ENCODE measurements around the gene EFEMP2. TPM values are rescaled to one million over a fixed set of nuclear protein-coding genes. Genes with fewer than 3 reads are reported as not detected.
"Not testable (repeated sequence)": the region's sequence is repeated elsewhere in the genome, so short reads cannot be mapped to it uniquely, and the experiment has no call there.

The EFEMP2 gene
- polyA plus RNA-seq, 1 donor (not counting 4 experiments of a cell fraction or from before 2014, with no cell fraction given): 4.8 TPM

DNA sequence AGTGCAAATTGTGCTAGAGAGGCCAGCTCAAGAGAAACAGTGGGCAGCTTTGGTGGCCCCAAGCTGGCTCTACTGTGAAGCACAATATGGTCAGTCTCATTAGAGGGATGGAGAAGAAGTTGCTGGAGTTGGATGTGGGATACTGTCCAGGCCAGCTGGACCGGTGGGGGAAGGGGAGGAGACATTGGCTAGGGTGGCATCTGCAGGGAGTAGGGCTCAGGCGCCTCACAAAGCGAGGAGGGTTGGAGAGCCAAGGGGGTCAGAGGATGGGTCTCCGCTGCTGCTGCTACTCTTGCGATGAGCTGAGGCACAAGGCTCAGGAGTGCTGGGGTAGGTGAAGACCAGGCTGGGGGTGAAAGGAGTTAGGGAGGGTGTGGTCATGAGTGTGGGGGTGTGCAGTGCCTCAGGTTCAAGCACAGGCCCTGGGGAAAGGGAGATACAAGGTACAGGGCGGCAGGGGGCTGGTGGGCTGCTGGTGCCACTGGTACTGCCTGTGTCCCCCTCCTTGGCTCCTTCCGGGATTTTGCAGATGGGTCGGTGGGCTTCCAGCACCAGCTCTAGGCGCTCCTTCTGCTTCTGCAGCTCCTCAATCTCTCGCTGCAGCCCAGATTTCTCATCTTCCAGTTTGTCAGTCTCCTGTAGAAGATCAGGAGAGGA lies 20.2 kb upstream of the EFEMP2 start:
- DNase-seq (ENCODE audit: low read depth, low spot score): no peak
- peaks cover 48% of the 10 kb centered on the region for H4K20me1 ChIP-seq (ENCODE audit: control insufficient read depth, extremely low read depth, insufficient read depth, low read length)

DNA sequence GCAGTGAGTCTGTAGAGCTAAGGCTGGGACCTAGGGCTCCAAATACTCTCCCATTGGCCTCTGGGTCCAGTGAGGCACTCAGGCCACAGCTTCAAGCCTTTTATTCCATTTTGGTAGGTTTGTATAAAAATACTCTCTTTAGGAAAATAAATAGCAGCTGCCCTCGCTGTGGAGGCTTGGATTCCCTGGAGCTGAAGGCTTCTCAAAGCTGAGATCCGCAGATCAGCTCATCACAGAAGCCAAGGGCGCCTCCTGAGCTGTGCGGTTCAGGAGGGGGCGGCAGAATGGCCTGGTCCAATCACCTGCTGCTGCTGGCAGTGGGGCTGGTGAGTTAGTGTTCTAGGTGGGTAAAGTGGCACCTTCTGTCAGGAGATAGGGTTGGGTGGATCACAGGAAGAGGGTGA lies 19.5 kb upstream of the EFEMP2 start:
- FAIRE-seq; H3K9me3 ChIP-seq (ENCODE audit: control insufficient read depth, low read depth, low read length); H3K27me3 ChIP-seq (ENCODE audit: control insufficient read depth, extremely low read depth, insufficient read depth, low read length); H3K9me1 ChIP-seq (ENCODE audit: control insufficient read depth, extremely low read depth, insufficient read depth, low read length); DNase-seq (ENCODE audit: low read depth, low spot score); dilution Hi-C loops (cut with MboI; ENCODE audit: extremely low pct_ligation_motif_present, low sequenced_read_pairs); H2AFZ ChIP-seq (ENCODE audit: control insufficient read depth, low read length): not testable (repeated sequence)
- Histone ChIP-seq H3K27ac (ENCODE audit: control insufficient read depth, insufficient read depth, low read length) (peak overlapping the region; percentile 56), H3K4me1 (ENCODE audit: control insufficient read depth, extremely low read depth, insufficient read depth, low read length) (peaks cover 63% of the 10 kb centered on the region), H3K4me2 (ENCODE audit: control insufficient read depth, extremely low read depth, insufficient read depth, low read depth, low read length) (peak overlapping the region; percentile 74), H3K36me3 (ENCODE audit: control insufficient read depth in 2 of 2, extremely low read depth in 1 of 2, insufficient read depth in 2 of 2, low read length in 2 of 2) (peaks cover 20 to 43% of the 10 kb centered on the region in 2 experiments), H3K79me2 (ENCODE audit: control insufficient read depth, insufficient read depth, low read length) (peaks cover 46% of the 10 kb centered on the region), H3K9ac (ENCODE audit: control insufficient read depth, extremely low read depth, insufficient read depth, low read length) (peak overlapping the region; percentile 75), H3K4me3 (ENCODE audit: control insufficient read depth in 2 of 3, extremely low read depth in 1 of 3, insufficient read depth in 2 of 3, low read depth in 1 of 3, low read length in 3 of 3) (peak overlapping the region; percentile 42 to 63 (median 55)), H4K20me1 (ENCODE audit: control insufficient read depth, extremely low read depth, insufficient read depth, low read length) (peaks cover 44% of the 10 kb centered on the region)

More for the DNA sequence above, 20.2 kb upstream of the EFEMP2 start:
- dilution Hi-C loops (cut with MboI; ENCODE audit: extremely low pct_ligation_motif_present, low sequenced_read_pairs): no loop called here
- Histone ChIP-seq H3K9me3 (ENCODE audit: control insufficient read depth, low read depth, low read length) (no peaks in the 10 kb centered on the region), H3K4me1 (ENCODE audit: control insufficient read depth, extremely low read depth, insufficient read depth, low read length) (peaks cover 63% of the 10 kb centered on the region), H3K27me3 (ENCODE audit: control insufficient read depth, extremely low read depth, insufficient read depth, low read length) (no peaks in the 10 kb centered on the region), H3K27ac (ENCODE audit: control insufficient read depth, insufficient read depth, low read length) (no peak overlapping the region), H3K9me1 (ENCODE audit: control insufficient read depth, extremely low read depth, insufficient read depth, low read length) (peaks cover 2% of the 10 kb centered on the region), H3K4me3 (ENCODE audit: control insufficient read depth in 2 of 3, extremely low read depth in 1 of 3, insufficient read depth in 2 of 3, low read depth in 1 of 3, low read length in 3 of 3) (peak overlapping the region in 2 of 3 experiments; percentile 43 to 55), H3K36me3 (ENCODE audit: control insufficient read depth in 2 of 2, extremely low read depth in 1 of 2, insufficient read depth in 2 of 2, low read length in 2 of 2) (peaks cover 22 to 47% of the 10 kb centered on the region in 2 experiments), H3K4me2 (ENCODE audit: control insufficient read depth, extremely low read depth, insufficient read depth, low read depth, low read length) (peak overlapping the region; percentile 74), H3K9ac (ENCODE audit: control insufficient read depth, extremely low read depth, insufficient read depth, low read length) (peak overlapping the region; percentile 6), H3K79me2 (ENCODE audit: control insufficient read depth, insufficient read depth, low read length) (peaks cover 47% of the 10 kb centered on the region), H2AFZ (ENCODE audit: control insufficient read depth, low read length) (no peak overlapping the region)
- TF ChIP-seq, protein P1, sequence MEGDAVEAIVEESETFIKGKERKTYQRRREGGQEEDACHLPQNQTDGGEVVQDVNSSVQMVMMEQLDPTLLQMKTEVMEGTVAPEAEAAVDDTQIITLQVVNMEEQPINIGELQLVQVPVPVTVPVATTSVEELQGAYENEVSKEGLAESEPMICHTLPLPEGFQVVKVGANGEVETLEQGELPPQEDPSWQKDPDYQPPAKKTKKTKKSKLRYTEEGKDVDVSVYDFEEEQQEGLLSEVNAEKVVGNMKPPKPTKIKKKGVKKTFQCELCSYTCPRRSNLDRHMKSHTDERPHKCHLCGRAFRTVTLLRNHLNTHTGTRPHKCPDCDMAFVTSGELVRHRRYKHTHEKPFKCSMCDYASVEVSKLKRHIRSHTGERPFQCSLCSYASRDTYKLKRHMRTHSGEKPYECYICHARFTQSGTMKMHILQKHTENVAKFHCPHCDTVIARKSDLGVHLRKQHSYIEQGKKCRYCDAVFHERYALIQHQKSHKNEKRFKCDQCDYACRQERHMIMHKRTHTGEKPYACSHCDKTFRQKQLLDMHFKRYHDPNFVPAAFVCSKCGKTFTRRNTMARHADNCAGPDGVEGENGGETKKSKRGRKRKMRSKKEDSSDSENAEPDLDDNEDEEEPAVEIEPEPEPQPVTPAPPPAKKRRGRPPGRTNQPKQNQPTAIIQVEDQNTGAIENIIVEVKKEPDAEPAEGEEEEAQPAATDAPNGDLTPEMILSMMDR (optimal IDR thresholded peaks at IDR 0.05 in 1 of 3, IDR thresholded peaks at IDR 0.05 in 1 of 3, conservative IDR thresholded peaks at IDR 0.05 in 1 of 3; ENCODE audit: extremely low read depth in 1 of 3, insufficient read depth in 2 of 3, low read length in 3 of 3): no peak
- no peak for TF ChIP-seq EZH2 (IDR thresholded peaks at IDR 0.05; ENCODE audit: low read length)
- no peak for FAIRE-seq

All from keratinocyte (primary cell).